IMR-90 (cell line): ENCODE results near the gene MAP6. TPM values are rescaled to one million over a fixed set of nuclear protein-coding genes. Genes with fewer than 3 reads are reported as not detected.

Experiments
- ATAC-seq: fragments of 200-7000 bp; cut with Tn5 transposase; 2 replicates; pipeline ENCODE4 v1.9.1; 2020; ENCODE audit warnings: low read depth, mild to moderate bottlenecking, moderate library complexity
- BruUV-seq: library from RNA; stranded (reverse); fragments of 400-500 nt; replicated peaks from 2 replicates; lab custom pipeline; 2021; lab: Mats Ljungman, UMichigan
- CTCF ChIA-PET: fragments of 300-600 bp; formaldehyde crosslinking; extraction: SDS; loops from one replicate; lab custom pipeline; 2021; ENCODE audit warnings: antibody characterized with exemption; lab: Yijun Ruan, JAX
- POLR2A ChIA-PET: fragments of 300-600 bp; sonication (Branson Sonifier 250); formaldehyde crosslinking; loops from one replicate; lab custom pipeline; 2022; ENCODE audit warnings: antibody characterized with exemption; ENCODE audit not compliant: unreplicated experiment; lab: Charles Lee
- DNase-seq: peaks from one replicate; pipeline ENCODE4 v3.0.0; 2013
- H2AFZ ChIP-seq: replicated peaks from 2 replicates; pipeline ENCODE3; 2013; ENCODE audit warnings: low read length, mild to moderate bottlenecking; ENCODE audit not compliant: poor library complexity
- H2AK5ac ChIP-seq: 2 replicates; pipeline ENCODE4 v1.6.1; 2013; ENCODE audit warnings: low read depth, low read length, inconsistent platforms
- H2AK9ac ChIP-seq: replicated peaks from 2 replicates; pipeline ENCODE3; 2013; ENCODE audit warnings: mild to moderate bottlenecking, low read depth, low read length, moderate library complexity; ENCODE audit not compliant: poor library complexity
- H2BK120ac ChIP-seq: 2 replicates; pipeline ENCODE4 v1.6.1; 2013; ENCODE audit warnings: low read depth, low read length, inconsistent platforms
- H2BK15ac ChIP-seq: 3 replicates; pipeline ENCODE4 v1.6.1; 2013; ENCODE audit warnings: low read depth, low read length, inconsistent platforms
- H2BK20ac ChIP-seq: 2 replicates; pipeline ENCODE4 v1.6.1; 2013; ENCODE audit warnings: low read depth, mild to moderate bottlenecking, inconsistent platforms, low read length, moderate library complexity
- H2BK5ac ChIP-seq: 2 replicates; pipeline ENCODE4 v1.6.1; 2013; ENCODE audit warnings: mild to moderate bottlenecking, low read depth, low read length, inconsistent platforms; ENCODE audit not compliant: poor library complexity, severe bottlenecking
- H3K14ac ChIP-seq: replicated peaks from 2 replicates; pipeline ENCODE4 v1.6.1; 2013; ENCODE audit warnings: low read depth, low read length, inconsistent platforms
- H3K18ac ChIP-seq: 2 replicates; pipeline ENCODE4 v1.6.1; 2013; ENCODE audit warnings: low read depth, low read length, control low read depth
- H3K23ac ChIP-seq: 2 replicates; pipeline ENCODE4 v1.6.1; 2013; ENCODE audit warnings: low read depth, low read length, inconsistent platforms
- H3K27ac ChIP-seq: 2 replicates; pipeline ENCODE4 v1.5.1; 2013; ENCODE audit warnings: mild to moderate bottlenecking, control low read depth, low read length; ENCODE audit not compliant: insufficient read depth
- H3K27me3 ChIP-seq: 2 replicates; pipeline ENCODE4 v1.6.1; 2013; ENCODE audit warnings: low read length; ENCODE audit not compliant: control insufficient read depth, insufficient read depth
- H3K36me3 ChIP-seq: 2 replicates; pipeline ENCODE4 v1.6.1; 2013; ENCODE audit warnings: low read length, mixed read lengths; ENCODE audit not compliant: control insufficient read depth, insufficient read depth
- H3K4ac ChIP-seq: 2 replicates; pipeline ENCODE4 v1.6.1; 2013; ENCODE audit warnings: low read depth, low read length, inconsistent platforms
- H3K4me1 ChIP-seq: 2 replicates; pipeline ENCODE4 v1.6.1; 2013; ENCODE audit warnings: low read length, mixed read lengths; ENCODE audit not compliant: control insufficient read depth, insufficient read depth
- H3K4me2 ChIP-seq: 2 replicates; pipeline ENCODE4 v1.6.1; 2013; ENCODE audit warnings: low read depth, mild to moderate bottlenecking, control low read depth, low read length, moderate library complexity
- H3K4me3 ChIP-seq: 2 replicates; pipeline ENCODE4 v1.5.1; 2013; ENCODE audit warnings: low read depth, mild to moderate bottlenecking, control low read depth, low read length, moderate library complexity; ENCODE audit not compliant: insufficient read depth
- H3K56ac ChIP-seq: 2 replicates; pipeline ENCODE4 v1.6.1; 2013; ENCODE audit warnings: low read length, inconsistent platforms; ENCODE audit not compliant: insufficient read depth; ENCODE audit errors: extremely low read depth
- H3K79me1 ChIP-seq, 2 experiments: 2 replicates each; pipeline ENCODE4 v1.6.1; 2013; ENCODE audit warnings: low read length in 2 of 2, inconsistent platforms in 1 of 2, low read depth in 1 of 2
- H3K9ac ChIP-seq: 2 replicates; pipeline ENCODE4 v1.6.1; 2013; ENCODE audit warnings: low read depth, low read length, control low read depth
- H3K9me1 ChIP-seq: 2 replicates; pipeline ENCODE4 v1.6.1; 2013; ENCODE audit warnings: low read length, inconsistent platforms; ENCODE audit not compliant: insufficient read depth
- H3K9me3 ChIP-seq: 2 replicates; pipeline ENCODE4 v1.6.1; 2013; ENCODE audit warnings: low read length; ENCODE audit not compliant: control insufficient read depth, insufficient read depth
- H4K20me1 ChIP-seq: 2 replicates; pipeline ENCODE4 v1.6.1; 2013; ENCODE audit warnings: low read length, inconsistent platforms; ENCODE audit not compliant: insufficient read depth
- H4K5ac ChIP-seq: 2 replicates; pipeline ENCODE4 v1.6.1; 2013; ENCODE audit warnings: mild to moderate bottlenecking, low read depth, low read length, control low read depth
- H4K8ac ChIP-seq, 2 experiments: 2 replicates each; pipeline ENCODE4 v1.6.1; 2013; ENCODE audit warnings: low read depth in 2 of 2, low read length in 2 of 2, control low read depth in 1 of 2, inconsistent platforms in 1 of 2
- H4K91ac ChIP-seq: 2 replicates; pipeline ENCODE4 v1.6.1; 2013; ENCODE audit warnings: low read depth, low read length, inconsistent platforms; ENCODE audit not compliant: insufficient read depth
- BHLHE40 ChIP-seq: fragments of 150-350 bp; IDR thresholded peaks from 2 replicates; pipeline ENCODE4 v1.6.1; 2016; ENCODE audit warnings: mild to moderate bottlenecking, low read depth, low read length
- CEBPB ChIP-seq: IDR thresholded peaks from 2 replicates; pipeline ENCODE4 v1.6.1; 2012; ENCODE audit warnings: low read depth, low read length, improper control_type of control experiment
- CHD1 ChIP-seq: IDR thresholded peaks from 2 replicates; pipeline ENCODE4 v1.6.1; 2012; ENCODE audit warnings: low read depth, low read length, improper control_type of control experiment
- FOS ChIP-seq: fragments of 150-350 bp; IDR thresholded peaks from 2 replicates; pipeline ENCODE4 v1.6.1; 2016; ENCODE audit warnings: low read depth, low read length
- MAFK ChIP-seq: IDR thresholded peaks from 2 replicates; pipeline ENCODE4 v1.6.1; 2012; ENCODE audit warnings: low read depth, low read length, improper control_type of control experiment
- MAZ ChIP-seq: IDR thresholded peaks from 2 replicates; pipeline ENCODE4 v1.6.1; 2012; ENCODE audit warnings: low read depth, mild to moderate bottlenecking, low read length, improper control_type of control experiment, moderate library complexity, borderline replicate concordance
- MXI1 ChIP-seq: IDR thresholded peaks from 2 replicates; pipeline ENCODE4 v1.6.1; 2012; ENCODE audit warnings: low read depth, mild to moderate bottlenecking, low read length, moderate library complexity, borderline replicate concordance
- NFE2L2 ChIP-seq: fragments of 150-350 bp; IDR thresholded peaks from 2 replicates; pipeline ENCODE4 v1.6.1; 2016; ENCODE audit warnings: low read depth, mild to moderate bottlenecking, low read length
- POLR2A ChIP-seq: IDR thresholded peaks from 2 replicates; pipeline ENCODE4 v1.6.1; 2012; ENCODE audit warnings: mild to moderate bottlenecking, low read depth, low read length
- RAD21 ChIP-seq: IDR thresholded peaks from 2 replicates; pipeline ENCODE4 v1.6.1; 2012; ENCODE audit warnings: low read length, improper control_type of control experiment
- RCOR1 ChIP-seq: IDR thresholded peaks from 2 replicates; pipeline ENCODE4 v1.6.1; 2012; ENCODE audit warnings: mild to moderate bottlenecking, low read length, improper control_type of control experiment; ENCODE audit not compliant: insufficient replicate concordance
- RFX5 ChIP-seq: IDR thresholded peaks from 2 replicates; pipeline ENCODE4 v1.8.0; 2012; ENCODE audit warnings: low read depth, mild to moderate bottlenecking, low read length, moderate library complexity
- SMC3 ChIP-seq: fragments of 150-350 bp; IDR thresholded peaks from 2 replicates; pipeline ENCODE4 v1.6.1; 2016; ENCODE audit warnings: low read depth, mild to moderate bottlenecking, antibody characterized with exemption, low read length, moderate library complexity
- WGBS, 2 experiments: methylation state at CpG; one replicate each; pipeline versions ENCODE4 v1.1.5 to v1.1.7; 2013; ENCODE audit warnings: missing lambda C conversion rate in 2 of 2; ENCODE audit not compliant: insufficient read length in 1 of 2; ENCODE audit errors: extremely low coverage in 2 of 2; 5-methylcytosine and 5-hydroxymethylcytosine counted together
- dilution Hi-C: fragments of 300-500 bp; cut with HindIII; formaldehyde crosslinking; loops from one replicate; pipeline ENCODE4 v1.14.3; 2018; ENCODE audit warnings: low sequenced_read_pairs; ENCODE audit not compliant: unreplicated experiment
- in situ Hi-C: fragments of 300-500 bp; cut with MboI; formaldehyde crosslinking; loops from 3 replicates; pipeline ENCODE4 v1.14.3; 2019; ENCODE audit warnings: low sequenced_read_pairs, inconsistent platforms, mixed read lengths
- intact Hi-C: fragments of 100-400 bp; cut with micrococcal nuclease; formaldehyde crosslinking; loops from 2 replicates; pipeline ENCODE4 v1.10.0; 2022
- polyA plus RNA-seq, 3 experiments: library from polyadenylated mRNA; depleted of rRNA; stranded (reverse); fragments of >200 nt; gene quantifications; 2 replicates each; pipeline ENCODE4 v1.2.3, GENCODE V29; 2012; ENCODE audit warnings: low replicate concordance in 1 of 3
- total RNA-seq: library from RNA; depleted of rRNA; stranded (reverse); fragments of >200 nt; gene quantifications from 2 replicates; pipeline ENCODE4 v1.2.3, GENCODE V29; 2012
- TF ChIP-seq, protein P1 (sequence below): conservative IDR thresholded peaks from 2 replicates; pipeline ENCODE4 v1.5.1; 2012; ENCODE audit warnings: mild to moderate bottlenecking, low read depth, low read length, improper control_type of control experiment
- TF ChIP-seq, protein P2 (sequence below): fragments of 150-350 bp; IDR thresholded peaks from 2 replicates; pipeline ENCODE4 v1.6.1; 2017; ENCODE audit warnings: mild to moderate bottlenecking, antibody characterized with exemption, low read length, low read depth
- TF ChIP-seq, protein P3 (sequence below): fragments of 150-350 bp; IDR thresholded peaks from 2 replicates; pipeline ENCODE4 v1.6.1; 2016; ENCODE audit warnings: low read depth, mild to moderate bottlenecking, low read length, moderate library complexity, borderline replicate concordance

Gene MAP6
- total and polyA plus RNA-seq, 2 of the 4 experiments (the other 2 are of a cell fraction) = 3.0 to 3.4 TPM

DNA sequence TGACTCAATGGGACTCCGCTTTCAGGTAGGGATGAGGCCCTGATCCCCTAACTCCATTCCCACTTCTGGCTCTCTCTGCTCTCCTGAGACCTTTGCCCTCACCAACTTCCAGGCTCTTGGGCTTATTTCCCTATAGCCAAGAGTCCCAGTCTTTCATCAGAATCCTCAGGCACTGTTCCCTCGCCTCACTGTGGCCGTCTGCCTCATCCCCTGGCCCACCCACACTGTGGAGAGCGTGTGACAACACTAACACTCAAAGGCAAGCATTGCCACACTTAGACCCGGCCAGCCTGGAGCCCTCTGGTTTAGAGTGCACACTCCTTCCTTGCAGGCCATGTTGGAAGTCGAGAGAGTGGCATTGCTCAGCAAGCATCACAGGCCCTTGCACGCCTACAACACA, 79.8 kb downstream of the MAP6 start:
- no peak for DNase-seq
- POLR2A ChIA-PET = no interaction called here
- peaks cover 10% of the 10 kb centered on the region for H3K27me3 ChIP-seq
- H3K14ac ChIP-seq = no peak overlapping the region
- ATAC-seq = no peak
- H3K4me3 ChIP-seq = no peak overlapping the region
- H2BK5ac ChIP-seq = no peak overlapping the region
- no peak overlapping the region for H2BK20ac ChIP-seq
- no peak overlapping the region for H2BK120ac ChIP-seq
- no peak overlapping the region for H2AK9ac ChIP-seq
- H3K18ac ChIP-seq = no peak overlapping the region
- no peak overlapping the region for H4K8ac ChIP-seq
- H3K23ac ChIP-seq = no peak overlapping the region
- no TSS peak for BruUV-seq
- H3K56ac ChIP-seq = no peak overlapping the region
- dilution Hi-C loops (no loop called here), in situ Hi-C loops (no loop called here), intact Hi-C loops (no loop called here)
- no peak overlapping the region for H4K5ac ChIP-seq
- no peak overlapping the region for H2AK5ac ChIP-seq
- no peak overlapping the region for H2AFZ ChIP-seq
- 74% methylated on average over 4 of the region's 7 CpGs; no CpG with 5 or more reads in 1 of the 2 experiments for WGBS, 2 experiments
- H4K91ac ChIP-seq = no peak overlapping the region
- no peaks in the 10 kb centered on the region for H3K9me1 ChIP-seq
- no peak overlapping the region for H3K4me2 ChIP-seq
- peaks cover 4% of the 10 kb centered on the region; the same call in 1 of the 2 replicates for H3K4me1 ChIP-seq
- no peaks in the 10 kb centered on the region for H4K20me1 ChIP-seq
- no peak overlapping the region for H3K9ac ChIP-seq
- H3K27ac ChIP-seq = no peak overlapping the region
- H3K79me1 ChIP-seq = peaks cover 0 to 5% of the 10 kb centered on the region in 2 experiments; a peak in 1 of 4 replicates
- no peaks in the 10 kb centered on the region for H3K9me3 ChIP-seq
- H2BK15ac ChIP-seq = no peak overlapping the region
- TF ChIP-seq RAD21 (no peak), FOS (no peak), CEBPB (no peak), POLR2A (no peak), BHLHE40 (no peak), SMC3 (no peak), MXI1 (no peak), RFX5 (no peak), RCOR1 (no peak), NFE2L2 (no peak), CHD1 (no peak), MAFK (no peak), MAZ (no peak)
- TF ChIP-seq, protein P1, sequence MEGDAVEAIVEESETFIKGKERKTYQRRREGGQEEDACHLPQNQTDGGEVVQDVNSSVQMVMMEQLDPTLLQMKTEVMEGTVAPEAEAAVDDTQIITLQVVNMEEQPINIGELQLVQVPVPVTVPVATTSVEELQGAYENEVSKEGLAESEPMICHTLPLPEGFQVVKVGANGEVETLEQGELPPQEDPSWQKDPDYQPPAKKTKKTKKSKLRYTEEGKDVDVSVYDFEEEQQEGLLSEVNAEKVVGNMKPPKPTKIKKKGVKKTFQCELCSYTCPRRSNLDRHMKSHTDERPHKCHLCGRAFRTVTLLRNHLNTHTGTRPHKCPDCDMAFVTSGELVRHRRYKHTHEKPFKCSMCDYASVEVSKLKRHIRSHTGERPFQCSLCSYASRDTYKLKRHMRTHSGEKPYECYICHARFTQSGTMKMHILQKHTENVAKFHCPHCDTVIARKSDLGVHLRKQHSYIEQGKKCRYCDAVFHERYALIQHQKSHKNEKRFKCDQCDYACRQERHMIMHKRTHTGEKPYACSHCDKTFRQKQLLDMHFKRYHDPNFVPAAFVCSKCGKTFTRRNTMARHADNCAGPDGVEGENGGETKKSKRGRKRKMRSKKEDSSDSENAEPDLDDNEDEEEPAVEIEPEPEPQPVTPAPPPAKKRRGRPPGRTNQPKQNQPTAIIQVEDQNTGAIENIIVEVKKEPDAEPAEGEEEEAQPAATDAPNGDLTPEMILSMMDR = no peak
- TF ChIP-seq, protein P2, sequence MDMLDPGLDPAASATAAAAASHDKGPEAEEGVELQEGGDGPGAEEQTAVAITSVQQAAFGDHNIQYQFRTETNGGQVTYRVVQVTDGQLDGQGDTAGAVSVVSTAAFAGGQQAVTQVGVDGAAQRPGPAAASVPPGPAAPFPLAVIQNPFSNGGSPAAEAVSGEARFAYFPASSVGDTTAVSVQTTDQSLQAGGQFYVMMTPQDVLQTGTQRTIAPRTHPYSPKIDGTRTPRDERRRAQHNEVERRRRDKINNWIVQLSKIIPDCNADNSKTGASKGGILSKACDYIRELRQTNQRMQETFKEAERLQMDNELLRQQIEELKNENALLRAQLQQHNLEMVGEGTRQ = no peak
- TF ChIP-seq, protein P3, sequence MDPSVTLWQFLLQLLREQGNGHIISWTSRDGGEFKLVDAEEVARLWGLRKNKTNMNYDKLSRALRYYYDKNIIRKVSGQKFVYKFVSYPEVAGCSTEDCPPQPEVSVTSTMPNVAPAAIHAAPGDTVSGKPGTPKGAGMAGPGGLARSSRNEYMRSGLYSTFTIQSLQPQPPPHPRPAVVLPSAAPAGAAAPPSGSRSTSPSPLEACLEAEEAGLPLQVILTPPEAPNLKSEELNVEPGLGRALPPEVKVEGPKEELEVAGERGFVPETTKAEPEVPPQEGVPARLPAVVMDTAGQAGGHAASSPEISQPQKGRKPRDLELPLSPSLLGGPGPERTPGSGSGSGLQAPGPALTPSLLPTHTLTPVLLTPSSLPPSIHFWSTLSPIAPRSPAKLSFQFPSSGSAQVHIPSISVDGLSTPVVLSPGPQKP = no peak
- H3K36me3 ChIP-seq = no peaks in the 10 kb centered on the region
- CTCF ChIA-PET = interaction anchor here (1.0 kb wide), 1 partner anchor 10 kb away, joined by 3 read pairs; no protein-coding TSS in a partner anchor
- H3K4ac ChIP-seq = no peak overlapping the region
